Hepatocyte (in vitro differentiated cells): ENCODE measurements around the gene THTPA. TPM values are rescaled to one million over a fixed set of nuclear protein-coding genes. Genes with fewer than 3 reads are reported as not detected.

ENCODE experiments used
- DNase-seq: peaks from one replicate; pipeline ENCODE4 v3.0.0-alpha.2; 2016; ENCODE audit warnings: low spot score
- H2AFZ ChIP-seq: fragments of 200-600 bp; sonication (generic); 2 replicates; pipeline ENCODE4 v1.6.0; 2016; ENCODE audit warnings: antibody characterized with exemption, mild to moderate bottlenecking
- H3K27ac ChIP-seq: fragments of 200-600 bp; sonication (generic); 2 replicates; pipeline ENCODE4 v1.5.1; 2016; ENCODE audit warnings: mild to moderate bottlenecking
- H3K27me3 ChIP-seq: fragments of 200-600 bp; sonication (generic); 2 replicates; pipeline ENCODE4 v1.6.1; 2016
- H3K36me3 ChIP-seq: fragments of 200-600 bp; sonication (generic); replicated peaks from 2 replicates; pipeline ENCODE4 v1.5.1; 2016; ENCODE audit warnings: low read depth; ENCODE audit not compliant: insufficient read depth
- H3K4me1 ChIP-seq: fragments of 200-600 bp; sonication (generic); 2 replicates; pipeline ENCODE4 v1.5.1; 2016; ENCODE audit warnings: mild to moderate bottlenecking, moderate library complexity; ENCODE audit not compliant: insufficient read depth
- H3K4me2 ChIP-seq: fragments of 200-600 bp; sonication (generic); 2 replicates; pipeline ENCODE4 v1.6.0; 2016
- H3K4me3 ChIP-seq: fragments of 200-600 bp; sonication (generic); 2 replicates; pipeline ENCODE4 v1.5.1; 2016; ENCODE audit warnings: mild to moderate bottlenecking
- H3K79me2 ChIP-seq: fragments of 200-600 bp; sonication (generic); 2 replicates; pipeline ENCODE4 v1.6.0; 2017; ENCODE audit warnings: mild to moderate bottlenecking
- H3K9me2 ChIP-seq: fragments of 200-600 bp; sonication (generic); replicated peaks from 2 replicates; pipeline ENCODE4 v1.6.0; 2017; ENCODE audit warnings: mild to moderate bottlenecking; ENCODE audit not compliant: insufficient read depth
- H3K9me3 ChIP-seq: fragments of 200-600 bp; sonication (generic); 2 replicates; pipeline ENCODE4 v1.5.1; 2016; ENCODE audit warnings: low read depth, mild to moderate bottlenecking
- H4K20me1 ChIP-seq: fragments of 200-600 bp; sonication (generic); 2 replicates; pipeline ENCODE4 v1.6.0; 2016; ENCODE audit warnings: mild to moderate bottlenecking; ENCODE audit not compliant: insufficient read depth, poor library complexity, severe bottlenecking
- EZH2 ChIP-seq: fragments of 200-600 bp; sonication (generic); IDR thresholded peaks from 2 replicates; pipeline ENCODE4 v1.6.1; 2016; ENCODE audit warnings: antibody characterized with exemption, mild to moderate bottlenecking, borderline replicate concordance
- EZH2phosphoT487 ChIP-seq: fragments of 200-600 bp; sonication (generic); IDR thresholded peaks from one replicate; pipeline ENCODE4 v1.6.1; 2018; ENCODE audit warnings: antibody characterized with exemption, mild to moderate bottlenecking, low read depth, moderate library complexity; ENCODE audit not compliant: unreplicated experiment, severe bottlenecking
- WGBS: methylation state at CpG from one replicate; pipeline ENCODE4 v1.1.6; 2016; ENCODE audit warnings: low lambda C conversion rate; ENCODE audit errors: missing lambda C conversion rate; 5-methylcytosine and 5-hydroxymethylcytosine counted together
- polyA plus RNA-seq: library from polyadenylated mRNA; unstranded; fragments of >200 nt; fragmentation: Nextera tagmentation; extraction: Ambion mirVana; gene quantifications from 2 replicates; pipeline ENCODE4 v1.2.1, GENCODE V29; 2016
- total RNA-seq: library from RNA; depleted of rRNA; stranded (reverse); fragments of >200 nt; gene quantifications from 2 replicates; pipeline ENCODE4 v1.2.3, GENCODE V29; 2014
- TF ChIP-seq, protein P1 (sequence below): fragments of 200-600 bp; sonication (generic); IDR thresholded peaks from 2 replicates; pipeline ENCODE4 v1.5.1; 2016; ENCODE audit warnings: antibody characterized with exemption, mild to moderate bottlenecking; ENCODE audit not compliant: poor library complexity

Gene THTPA
- total and polyA plus RNA-seq, 2 experiments from 2014 or later = 13.5 to 15.5 TPM

- Histone ChIP-seq H3K36me3 (no peaks in the 10 kb centered on the region), H3K4me1 (peaks cover 10% of the 10 kb centered on the region), H3K9me3 (no peaks in the 10 kb centered on the region), H4K20me1 (no peaks in the 10 kb centered on the region), H3K4me3 (no peak overlapping the region), H3K79me2 (no peaks in the 10 kb centered on the region), H2AFZ (no peak overlapping the region), H3K9me2 (no peaks in the 10 kb centered on the region), H3K27ac (no peak overlapping the region), H3K4me2 (no peak overlapping the region), H3K27me3 (peaks cover 51% of the 10 kb centered on the region)
- no peak for TF ChIP-seq EZH2phosphoT487
- TF ChIP-seq, protein P1, sequence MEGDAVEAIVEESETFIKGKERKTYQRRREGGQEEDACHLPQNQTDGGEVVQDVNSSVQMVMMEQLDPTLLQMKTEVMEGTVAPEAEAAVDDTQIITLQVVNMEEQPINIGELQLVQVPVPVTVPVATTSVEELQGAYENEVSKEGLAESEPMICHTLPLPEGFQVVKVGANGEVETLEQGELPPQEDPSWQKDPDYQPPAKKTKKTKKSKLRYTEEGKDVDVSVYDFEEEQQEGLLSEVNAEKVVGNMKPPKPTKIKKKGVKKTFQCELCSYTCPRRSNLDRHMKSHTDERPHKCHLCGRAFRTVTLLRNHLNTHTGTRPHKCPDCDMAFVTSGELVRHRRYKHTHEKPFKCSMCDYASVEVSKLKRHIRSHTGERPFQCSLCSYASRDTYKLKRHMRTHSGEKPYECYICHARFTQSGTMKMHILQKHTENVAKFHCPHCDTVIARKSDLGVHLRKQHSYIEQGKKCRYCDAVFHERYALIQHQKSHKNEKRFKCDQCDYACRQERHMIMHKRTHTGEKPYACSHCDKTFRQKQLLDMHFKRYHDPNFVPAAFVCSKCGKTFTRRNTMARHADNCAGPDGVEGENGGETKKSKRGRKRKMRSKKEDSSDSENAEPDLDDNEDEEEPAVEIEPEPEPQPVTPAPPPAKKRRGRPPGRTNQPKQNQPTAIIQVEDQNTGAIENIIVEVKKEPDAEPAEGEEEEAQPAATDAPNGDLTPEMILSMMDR = no peak
- TF ChIP-seq EZH2 = no peak
- DNase-seq = no peak
Observed at GRCh38 chr14:23579739-23580138, 23.7 kb downstream of the THTPA start.

DNA sequence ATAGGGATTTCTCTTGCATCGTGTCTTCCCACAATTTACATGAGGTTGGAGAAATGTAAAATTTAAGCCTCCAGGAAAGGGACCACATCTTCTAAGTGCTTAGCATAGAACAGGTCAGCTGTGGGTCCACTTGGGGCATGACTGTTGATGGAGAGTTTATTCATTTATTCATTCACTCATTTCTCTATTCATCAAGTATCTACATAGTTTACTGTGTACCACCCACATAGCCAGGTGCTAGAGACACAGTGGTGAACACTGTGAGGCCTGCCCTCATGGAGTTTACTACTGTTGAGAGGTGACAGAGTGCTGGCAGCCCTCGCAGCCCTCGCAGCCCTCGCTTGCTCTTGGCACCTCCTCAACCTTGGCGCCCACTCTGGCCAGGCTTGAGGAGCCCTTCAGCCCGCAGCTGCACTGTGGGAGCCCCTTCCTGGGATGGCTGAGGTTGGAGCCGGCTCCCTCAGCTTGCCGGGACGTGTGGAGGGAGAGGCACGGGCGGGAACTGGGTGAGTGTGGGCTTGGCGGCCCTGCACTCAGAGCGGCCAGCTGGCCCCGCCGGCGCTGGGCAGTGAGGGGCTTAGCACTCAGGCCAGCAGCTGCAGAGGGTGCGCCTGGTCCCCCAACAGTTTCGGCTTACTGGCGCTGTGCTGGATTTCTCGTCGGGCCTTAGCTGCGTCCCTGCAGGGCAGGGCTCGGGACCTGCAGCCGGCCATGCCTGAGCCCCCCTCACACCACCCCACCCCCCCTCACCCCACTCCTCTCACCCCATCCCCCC, 24.3 kb downstream of the THTPA start:
- peak; percentile 4 for DNase-seq
- Histone ChIP-seq H3K4me1 (peaks cover 10% of the 10 kb centered on the region), H3K9me3 (no peaks in the 10 kb centered on the region), H4K20me1 (no peaks in the 10 kb centered on the region), H3K79me2 (no peaks in the 10 kb centered on the region), H3K4me2 (no peak overlapping the region), H3K27ac (no peak overlapping the region), H3K27me3 (peaks cover 45% of the 10 kb centered on the region), H3K9me2 (no peaks in the 10 kb centered on the region), H2AFZ (no peak overlapping the region), H3K4me3 (no peak overlapping the region), H3K36me3 (no peaks in the 10 kb centered on the region)
- TF ChIP-seq EZH2phosphoT487 = no peak
- TF ChIP-seq, protein P1 = no peak
- TF ChIP-seq EZH2 = no peak
- 85% methylated on average over 17 of the region's 24 CpGs for WGBS

DNA sequence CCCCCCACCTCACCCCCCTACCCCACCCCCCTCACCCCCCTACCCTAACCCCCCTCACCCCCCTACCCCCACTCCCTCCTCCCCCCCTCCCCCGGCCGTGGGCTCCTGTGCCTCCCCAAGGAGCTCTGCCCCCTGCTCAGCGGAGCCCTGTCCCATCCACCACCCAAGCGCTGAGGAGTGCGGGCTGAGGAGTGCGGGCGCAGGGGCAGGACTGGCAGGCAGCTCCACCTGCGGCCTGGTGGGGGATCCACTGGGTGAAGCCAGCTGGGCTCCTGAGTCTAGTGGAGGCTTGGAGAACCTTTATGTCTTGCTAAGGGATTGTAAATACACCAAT, 24.8 kb downstream of the THTPA start:
- Histone ChIP-seq H4K20me1 (no peaks in the 10 kb centered on the region), H3K9me2 (no peaks in the 10 kb centered on the region), H3K4me3 (no peak overlapping the region), H3K79me2 (no peaks in the 10 kb centered on the region), H3K4me1 (peaks cover 10% of the 10 kb centered on the region), H3K9me3 (no peaks in the 10 kb centered on the region), H3K27me3 (peaks cover 39% of the 10 kb centered on the region), H3K4me2 (no peak overlapping the region), H3K27ac (no peak overlapping the region), H2AFZ (no peak overlapping the region), H3K36me3 (no peaks in the 10 kb centered on the region)
- 96% methylated on average over 6 of the region's 8 CpGs for WGBS
- TF ChIP-seq EZH2phosphoT487 (no peak), EZH2 (no peak)
- TF ChIP-seq, protein P1 = no peak
- DNase-seq = peak; percentile 5
